Keratinocyte (primary cell): Measurements from ENCODE around the gene ALK. TPM values are rescaled to one million over a fixed set of nuclear protein-coding genes. Genes with fewer than 3 reads are reported as not detected.
A peak's percentile ranks its signal among the peaks of the same experiment; 100 is the strongest.

Source experiments
- DNase-seq: peaks from one replicate; pipeline ENCODE4 v3.0.0-alpha.2; 2011; ENCODE audit warnings: low read depth, missing footprints, low spot score
- FAIRE-seq: peaks from 2 replicates; lab custom pipeline; 2011; peaks lifted over from hg19 to GRCh38; lab: Jason Lieb, UNC
- H2AFZ ChIP-seq: 2 replicates; pipeline ENCODE4 v1.6.0; 2012; ENCODE audit warnings: low read length, control low read depth, inconsistent platforms; ENCODE audit not compliant: control insufficient read depth
- H3K27ac ChIP-seq: 2 replicates; pipeline ENCODE4 v1.5.1; 2011; ENCODE audit warnings: low read length; ENCODE audit not compliant: control insufficient read depth, insufficient read depth
- H3K27me3 ChIP-seq: 3 replicates; pipeline ENCODE4 v1.6.0; 2011; ENCODE audit warnings: low read length; ENCODE audit not compliant: control insufficient read depth, insufficient read depth; ENCODE audit errors: extremely low read depth
- H3K36me3 ChIP-seq, 2 experiments: 2 replicates in 1 of 2; 3 replicates in 1 of 2; pipeline ENCODE4 v1.5.1; 2011; ENCODE audit warnings: low read length in 2 of 2, mild to moderate bottlenecking in 1 of 2; ENCODE audit not compliant: control insufficient read depth in 2 of 2, insufficient read depth in 2 of 2; ENCODE audit errors: extremely low read depth in 1 of 2
- H3K4me1 ChIP-seq: 3 replicates; pipeline ENCODE4 v1.5.1; 2011; ENCODE audit warnings: low read length; ENCODE audit not compliant: control insufficient read depth, insufficient read depth; ENCODE audit errors: extremely low read depth
- H3K4me2 ChIP-seq: 3 replicates; pipeline ENCODE4 v1.6.0; 2011; ENCODE audit warnings: low read depth, low read length; ENCODE audit not compliant: control insufficient read depth, insufficient read depth; ENCODE audit errors: extremely low read depth
- H3K4me3 ChIP-seq, 3 experiments: fragments of 200-600 bp in 1 of 3; sonication (generic) in 1 of 3; 2 replicates in 2 of 3; 3 replicates in 1 of 3; pipeline ENCODE4 v1.5.1; 2011 to 2016; ENCODE audit warnings: low read length in 3 of 3, mild to moderate bottlenecking in 3 of 3, control low read depth in 2 of 3, inconsistent platforms in 1 of 3, low read depth in 1 of 3, mixed read lengths in 1 of 3, mixed run types in 1 of 3, moderate library complexity in 1 of 3; ENCODE audit not compliant: control insufficient read depth in 2 of 3, insufficient read depth in 2 of 3; ENCODE audit errors: extremely low read depth in 1 of 3
- H3K79me2 ChIP-seq: 2 replicates; pipeline ENCODE4 v1.6.0; 2012; ENCODE audit warnings: low read length; ENCODE audit not compliant: control insufficient read depth, insufficient read depth
- H3K9ac ChIP-seq: 3 replicates; pipeline ENCODE4 v1.6.0; 2011; ENCODE audit warnings: low read length; ENCODE audit not compliant: control insufficient read depth, insufficient read depth; ENCODE audit errors: extremely low read depth
- H3K9me1 ChIP-seq: 3 replicates; pipeline ENCODE4 v1.6.0; 2011; ENCODE audit warnings: low read length; ENCODE audit not compliant: control insufficient read depth, insufficient read depth; ENCODE audit errors: extremely low read depth
- H3K9me3 ChIP-seq: 2 replicates; pipeline ENCODE4 v1.5.1; 2012; ENCODE audit warnings: low read depth, low read length; ENCODE audit not compliant: control insufficient read depth
- H4K20me1 ChIP-seq: 3 replicates; pipeline ENCODE4 v1.6.0; 2011; ENCODE audit warnings: low read length; ENCODE audit not compliant: control insufficient read depth, insufficient read depth; ENCODE audit errors: extremely low read depth
- CTCF ChIP-seq, 3 experiments: IDR thresholded peaks in 1 of 3; conservative IDR thresholded peaks in 1 of 3; optimal IDR thresholded peaks in 1 of 3; 2 replicates in 2 of 3; 3 replicates in 1 of 3; pipeline versions ENCODE3 to v1.5.1; 2011; ENCODE audit warnings: low read length in 3 of 3, mild to moderate bottlenecking in 3 of 3, moderate library complexity in 2 of 3, control low read depth in 1 of 3, inconsistent platforms in 1 of 3; ENCODE audit not compliant: insufficient read depth in 2 of 3; ENCODE audit errors: extremely low read depth in 1 of 3
- EZH2 ChIP-seq: IDR thresholded peaks from one replicate; pipeline ENCODE4 v1.6.1; 2012; ENCODE audit warnings: inconsistent platforms, mild to moderate bottlenecking, low read length, moderate library complexity
- dilution Hi-C: fragments of 300-500 bp; cut with MboI; formaldehyde crosslinking; loops from one replicate; pipeline ENCODE4 v1.7.0; 2020; ENCODE audit warnings: low sequenced_read_pairs; ENCODE audit not compliant: extremely low pct_ligation_motif_present
- polyA plus RNA-seq, 5 experiments: library from polyadenylated mRNA; depleted of rRNA in 3 of 5; stranded (reverse) in 3 of 5; stranded (forward) in 1 of 5; unstranded in 1 of 5; fragments of >200 nt; gene quantifications; 1 replicate in 1 of 5; 2 replicates in 3 of 5; 3 replicates in 1 of 5; pipeline versions ENCODE4 v1.2.1 to v1.2.3, GENCODE V29; 2011 to 2012; ENCODE audit warnings: missing spikeins in 2 of 5, low read depth in 1 of 5, low replicate concordance in 1 of 5

The ALK gene
- polyA plus RNA-seq, 1 donor (not counting 4 experiments of a cell fraction or from before 2014, with no cell fraction given) = not detected

GRCh38 chr2:29606104-29607037 lies 315.0 kb downstream of the ALK start:
- H3K4me2 ChIP-seq = peak overlapping the region; percentile 22
- TF ChIP-seq CTCF (optimal IDR thresholded peaks at IDR 0.05 in 1 of 3, IDR thresholded peaks at IDR 0.05 in 1 of 3, conservative IDR thresholded peaks at IDR 0.05 in 1 of 3; ENCODE audit: extremely low read depth in 1 of 3, insufficient read depth in 2 of 3, low read length in 3 of 3) (no peak), EZH2 (no peak)
- dilution Hi-C loops = no loop called here
- H3K27me3 ChIP-seq = no peaks in the 10 kb centered on the region
- no peak overlapping the region for H3K4me3 ChIP-seq
- H3K79me2 ChIP-seq = no peaks in the 10 kb centered on the region
- peak; percentile 66 for DNase-seq
- peaks cover 26% of the 10 kb centered on the region for H3K4me1 ChIP-seq
- H3K9me3 ChIP-seq = no peaks in the 10 kb centered on the region
- no peaks in the 10 kb centered on the region for H4K20me1 ChIP-seq
- no peaks in the 10 kb centered on the region for H3K36me3 ChIP-seq
- FAIRE-seq = peak; percentile 91
- peak overlapping the region; percentile 48 for H2AFZ ChIP-seq
- H3K27ac ChIP-seq = peak overlapping the region; percentile 38
- H3K9me1 ChIP-seq = no peaks in the 10 kb centered on the region
- H3K9ac ChIP-seq = no peak overlapping the region

- Histone ChIP-seq H3K79me2 (no peaks in the 10 kb centered on the region), H3K27me3 (no peaks in the 10 kb centered on the region), H3K4me3 (no peak overlapping the region), H3K4me2 (no peak overlapping the region), H3K27ac (no peak overlapping the region), H4K20me1 (no peaks in the 10 kb centered on the region), H3K9me1 (no peaks in the 10 kb centered on the region), H3K9me3 (no peaks in the 10 kb centered on the region), H3K36me3 (no peaks in the 10 kb centered on the region), H3K9ac (no peak overlapping the region), H2AFZ (no peak overlapping the region), H3K4me1 (peaks cover 28% of the 10 kb centered on the region)
- FAIRE-seq (no peak), DNase-seq (no peak)
- TF ChIP-seq EZH2 (no peak), CTCF (optimal IDR thresholded peaks at IDR 0.05 in 1 of 3, IDR thresholded peaks at IDR 0.05 in 1 of 3, conservative IDR thresholded peaks at IDR 0.05 in 1 of 3; ENCODE audit: extremely low read depth in 1 of 3, insufficient read depth in 2 of 3, low read length in 3 of 3) (no peak)
- dilution Hi-C loops = no loop called here
These were observed 318.0 kb downstream of the ALK start for GRCh38 chr2:29603341-29603740.
